GM18498 (cell line): ENCODE measurements around the gene ANG.
"Not testable (repeated sequence)": the region's sequence is repeated elsewhere in the genome, so short reads cannot be mapped to it uniquely, and the experiment has no call there.

Experiments used
- ATAC-seq: cut with Tn5 transposase; IDR thresholded peaks from one replicate; pipeline ENCODE4 v1.9.1; 2021; ENCODE audit warnings: mild to moderate bottlenecking, moderate library complexity; ENCODE audit not compliant: unreplicated experiment

ANG gene

DNA sequence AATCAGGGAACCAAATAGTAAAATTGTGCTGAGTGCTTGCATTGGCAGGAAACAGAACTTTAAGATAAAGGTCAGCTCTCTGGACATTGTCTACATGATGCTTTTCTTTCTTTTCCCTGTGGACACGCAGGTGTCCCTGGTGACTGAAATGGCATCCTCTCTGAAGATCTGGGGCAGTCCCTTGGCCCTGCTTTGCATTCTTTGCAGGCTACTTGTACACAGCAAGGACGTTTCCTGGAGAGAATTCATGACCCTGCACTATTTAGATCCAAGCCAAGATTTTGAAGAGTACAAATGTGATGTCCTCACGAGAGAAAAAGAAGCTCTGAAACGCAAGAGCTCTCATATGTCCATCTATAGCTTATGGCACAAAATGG, 45.9 kb downstream of the ANG start:
- ATAC-seq: no peak

DNA sequence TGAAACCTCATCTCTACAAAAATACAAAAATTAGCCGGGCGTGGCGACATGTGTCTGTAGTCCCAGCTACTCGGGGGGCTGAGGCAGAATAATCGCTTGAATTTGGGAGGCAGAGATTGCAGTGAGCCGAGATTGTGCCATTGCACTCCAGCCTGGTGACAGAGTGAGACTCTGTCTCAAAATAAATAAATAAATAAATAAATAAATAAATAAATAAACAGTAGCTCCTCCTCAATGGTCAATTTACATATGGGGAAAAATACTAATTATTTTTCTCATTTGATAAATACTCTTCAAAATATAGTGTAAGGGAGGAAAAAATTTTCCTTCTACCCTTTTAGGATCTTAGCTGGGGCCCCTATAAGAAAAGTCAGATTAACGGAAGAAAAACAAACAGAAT, 49.7 kb downstream of the ANG start:
- ATAC-seq: not testable (repeated sequence)

DNA sequence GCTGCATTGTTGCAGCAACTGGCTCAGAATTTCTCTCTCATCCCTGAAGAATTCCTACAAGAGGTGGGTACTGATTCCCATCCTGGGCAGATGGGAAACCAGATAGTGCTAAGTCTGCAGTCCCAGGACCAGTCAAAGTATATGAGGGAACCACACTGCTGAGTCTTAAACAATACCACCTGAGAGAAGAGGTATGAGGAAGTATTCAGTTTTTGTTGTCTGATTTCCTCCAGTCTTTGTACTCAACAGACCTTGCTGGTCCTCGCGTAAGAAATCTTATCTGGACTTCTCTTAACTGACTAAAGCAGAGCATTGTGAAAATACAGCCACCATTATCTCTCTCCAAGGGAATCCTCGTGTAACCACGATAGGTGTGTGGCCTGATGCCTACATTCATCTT, 53.6 kb downstream of the ANG start:
- no peak for ATAC-seq

DNA sequence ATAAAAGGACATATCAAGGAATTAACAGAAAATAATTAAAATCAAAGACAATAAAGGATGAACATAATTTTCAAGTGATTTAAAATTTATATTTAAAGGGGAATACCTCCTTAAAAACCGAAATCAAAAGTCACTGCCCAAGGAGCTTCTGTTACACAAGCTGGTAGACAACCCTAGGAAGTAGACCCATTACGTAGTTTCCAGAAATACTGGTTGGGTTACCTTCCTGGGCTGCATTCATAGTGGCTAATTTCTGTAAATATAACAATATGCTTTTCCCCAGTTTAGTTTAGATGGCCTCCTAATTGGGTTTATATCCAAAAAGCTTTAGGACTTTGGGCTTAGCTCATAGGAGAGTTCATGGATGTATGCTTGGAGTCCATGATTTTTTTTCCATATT, 55.0 kb downstream of the ANG start:
- no peak for ATAC-seq
